Measurements from ENCODE around the gene IGF2BP2.

Gene IGF2BP2

GRCh38 chr3:185631508-185632206, 193.2 kb downstream of the IGF2BP2 start:
- no peak for DNase-seq

GRCh38 chr3:185631108-185631507, 193.7 kb downstream of the IGF2BP2 start:
- no peak for DNase-seq

DNA sequence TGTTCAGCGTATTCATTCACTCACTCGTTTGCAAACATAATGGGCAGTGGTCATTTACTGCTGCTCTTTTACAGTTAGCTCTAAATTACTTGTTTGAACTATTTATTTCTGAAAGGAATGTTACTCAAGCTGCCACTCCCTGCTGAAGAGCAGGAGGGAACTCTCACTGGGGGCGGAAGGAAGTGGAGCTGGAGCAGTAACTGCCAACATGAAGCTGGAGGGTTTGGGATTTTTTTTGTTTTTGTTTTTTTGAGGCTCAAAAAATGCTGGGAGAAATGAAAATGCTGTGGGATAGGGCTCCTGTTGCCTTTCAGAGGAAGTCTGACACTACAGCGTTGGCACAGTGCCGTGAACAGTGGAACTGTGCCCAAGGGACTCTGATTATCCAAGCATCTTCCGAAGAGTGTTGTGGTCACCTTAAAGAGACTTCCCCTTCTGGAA, 194.6 kb downstream of the IGF2BP2 start:
- DNase-seq: no peak

GRCh38 chr3:185629554-185630181, 195.2 kb downstream of the IGF2BP2 start:
- DNase-seq: no peak

GRCh38 chr3:185625784-185626183, 199.1 kb downstream of the IGF2BP2 start:
- no peak for DNase-seq

GRCh38 chr3:185623939-185624665, 200.7 kb downstream of the IGF2BP2 start:
- no peak for DNase-seq

- DNase-seq: no peak
These were observed 211.8 kb downstream of the IGF2BP2 start for GRCh38 chr3:185613016-185613415.

GRCh38 chr3:185606196-185606595, 218.6 kb downstream of the IGF2BP2 start:
- DNase-seq: no peak

DNA sequence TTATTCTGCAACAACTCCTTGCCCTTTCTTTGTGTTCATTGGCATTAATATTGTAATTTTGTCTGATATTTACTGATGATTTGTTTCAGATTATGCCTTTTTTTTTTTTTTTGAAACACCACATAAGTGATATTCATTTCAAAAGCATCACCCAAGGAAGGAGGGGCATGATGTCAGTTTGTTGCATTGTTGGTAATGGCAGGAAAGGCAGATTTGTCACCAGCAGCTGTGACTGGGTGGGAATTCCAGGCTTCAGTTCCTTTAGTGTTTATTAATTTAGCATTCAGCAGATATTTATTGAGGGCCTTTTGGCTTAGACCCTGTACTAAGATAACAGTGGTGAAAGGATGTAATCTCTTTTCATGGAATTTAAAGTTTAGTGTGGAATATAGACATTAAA, 219.3 kb downstream of the IGF2BP2 start:
- DNase-seq: no peak

- no peak for DNase-seq
These were observed 229.3 kb downstream of the IGF2BP2 start for GRCh38 chr3:185595526-185595925.

DNA sequence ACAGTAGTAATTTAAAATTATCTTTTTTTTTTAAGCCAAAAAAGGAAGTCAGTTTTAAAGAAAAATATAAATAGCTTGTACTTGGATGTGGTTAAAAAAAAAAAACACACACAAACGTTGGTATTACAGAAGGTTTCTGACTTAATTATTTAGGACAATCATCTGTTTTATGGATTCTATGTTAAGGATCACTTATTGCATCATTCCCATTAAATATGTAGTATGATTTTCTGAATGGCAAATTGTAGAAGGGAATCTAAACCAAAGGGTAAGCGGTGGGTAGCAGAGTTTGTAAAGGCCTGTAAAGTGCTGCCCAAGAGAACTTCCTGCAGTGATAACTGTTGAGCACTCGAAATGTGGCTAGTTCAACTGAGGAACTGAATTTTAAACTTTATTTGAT, 230.8 kb downstream of the IGF2BP2 start:
- DNase-seq: no peak

All from activated CD8-positive, alpha-beta memory T cell treated with anti-CD3 and anti-CD28 coated beads, Interleukin-2, amount 50 U/mL, for 4 hours (primary cell).